AG09319 (cell line): ENCODE measurements around the gene CFTR.

Experiments used
- DNase-seq: peaks from one replicate; pipeline ENCODE4 v3.0.0-alpha.2; 2010; ENCODE audit warnings: low read depth; ENCODE audit errors: extremely low read depth
- TF ChIP-seq, protein P1 (sequence below): IDR thresholded peaks from 2 replicates; pipeline ENCODE4 v1.5.1; 2011; ENCODE audit warnings: low read depth, mild to moderate bottlenecking, inconsistent platforms, low read length, moderate library complexity

Gene CFTR

DNA sequence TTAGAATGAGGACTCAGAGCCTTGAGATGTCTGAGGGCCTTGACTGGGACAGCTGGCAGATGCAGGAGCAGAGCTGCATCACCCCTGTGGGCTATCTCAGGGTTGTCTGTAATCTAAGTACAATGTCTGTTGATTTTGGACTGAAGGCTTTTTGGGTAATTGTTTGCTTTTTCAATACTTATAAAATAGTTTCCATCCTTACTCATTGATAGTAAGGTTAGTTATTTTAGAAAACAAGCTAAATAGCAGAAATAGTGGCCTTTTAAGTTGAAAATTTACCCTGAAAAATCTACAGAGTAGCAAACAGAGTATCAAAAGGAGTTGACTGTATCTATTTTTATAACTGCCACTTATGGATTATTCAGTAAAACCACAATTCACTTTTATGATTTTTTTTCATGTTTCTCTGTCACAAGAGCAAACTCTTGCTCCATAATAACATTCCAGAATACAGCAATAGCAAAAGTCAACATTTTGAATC lies 179.7 kb downstream of the CFTR start:
- TF ChIP-seq, protein P1, sequence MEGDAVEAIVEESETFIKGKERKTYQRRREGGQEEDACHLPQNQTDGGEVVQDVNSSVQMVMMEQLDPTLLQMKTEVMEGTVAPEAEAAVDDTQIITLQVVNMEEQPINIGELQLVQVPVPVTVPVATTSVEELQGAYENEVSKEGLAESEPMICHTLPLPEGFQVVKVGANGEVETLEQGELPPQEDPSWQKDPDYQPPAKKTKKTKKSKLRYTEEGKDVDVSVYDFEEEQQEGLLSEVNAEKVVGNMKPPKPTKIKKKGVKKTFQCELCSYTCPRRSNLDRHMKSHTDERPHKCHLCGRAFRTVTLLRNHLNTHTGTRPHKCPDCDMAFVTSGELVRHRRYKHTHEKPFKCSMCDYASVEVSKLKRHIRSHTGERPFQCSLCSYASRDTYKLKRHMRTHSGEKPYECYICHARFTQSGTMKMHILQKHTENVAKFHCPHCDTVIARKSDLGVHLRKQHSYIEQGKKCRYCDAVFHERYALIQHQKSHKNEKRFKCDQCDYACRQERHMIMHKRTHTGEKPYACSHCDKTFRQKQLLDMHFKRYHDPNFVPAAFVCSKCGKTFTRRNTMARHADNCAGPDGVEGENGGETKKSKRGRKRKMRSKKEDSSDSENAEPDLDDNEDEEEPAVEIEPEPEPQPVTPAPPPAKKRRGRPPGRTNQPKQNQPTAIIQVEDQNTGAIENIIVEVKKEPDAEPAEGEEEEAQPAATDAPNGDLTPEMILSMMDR: no peak
- DNase-seq: no peak

DNA sequence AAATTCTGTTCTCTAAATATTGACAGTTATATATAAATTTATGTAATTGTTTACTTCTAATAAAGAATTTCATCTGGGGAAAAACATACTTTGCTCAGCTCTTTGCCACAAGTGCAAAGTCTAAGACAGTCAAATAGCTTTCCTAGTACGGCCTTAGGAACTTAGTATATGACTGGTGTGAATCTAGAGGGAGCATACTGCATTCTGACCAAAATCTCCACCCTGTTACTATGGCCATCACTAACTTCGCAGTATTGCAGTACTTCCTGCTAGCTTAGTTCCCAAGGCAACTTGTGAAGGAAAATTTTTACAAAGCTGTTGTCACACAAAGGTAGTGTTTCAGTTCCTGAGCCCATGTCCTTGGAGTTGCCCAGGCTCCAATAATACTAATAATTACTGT lies 181.5 kb downstream of the CFTR start:
- TF ChIP-seq, protein P1: no peak
- DNase-seq: no peak

DNA sequence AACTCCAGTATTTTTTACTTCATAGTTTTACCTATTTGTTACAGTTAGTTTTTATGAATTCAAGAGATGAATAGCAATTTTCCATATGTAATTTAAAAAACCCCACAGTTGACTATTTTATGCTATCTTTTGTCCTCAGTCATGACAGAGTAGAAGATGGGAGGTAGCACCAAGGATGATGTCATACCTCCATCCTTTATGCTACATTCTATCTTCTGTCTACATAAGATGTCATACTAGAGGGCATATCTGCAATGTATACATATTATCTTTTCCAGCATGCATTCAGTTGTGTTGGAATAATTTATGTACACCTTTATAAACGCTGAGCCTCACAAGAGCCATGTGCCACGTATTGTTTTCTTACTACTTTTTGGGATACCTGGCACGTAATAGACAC lies 184.2 kb downstream of the CFTR start:
- TF ChIP-seq, protein P1: no peak
- no peak for DNase-seq

DNA sequence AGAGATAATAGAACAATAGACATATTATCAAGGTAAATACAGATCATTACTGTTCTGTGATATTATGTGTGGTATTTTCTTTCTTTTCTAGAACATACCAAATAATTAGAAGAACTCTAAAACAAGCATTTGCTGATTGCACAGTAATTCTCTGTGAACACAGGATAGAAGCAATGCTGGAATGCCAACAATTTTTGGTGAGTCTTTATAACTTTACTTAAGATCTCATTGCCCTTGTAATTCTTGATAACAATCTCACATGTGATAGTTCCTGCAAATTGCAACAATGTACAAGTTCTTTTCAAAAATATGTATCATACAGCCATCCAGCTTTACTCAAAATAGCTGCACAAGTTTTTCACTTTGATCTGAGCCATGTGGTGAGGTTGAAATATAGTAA lies 185.5 kb downstream of the CFTR start:
- TF ChIP-seq, protein P1: no peak
- DNase-seq: no peak

- no peak for DNase-seq
- TF ChIP-seq, protein P1: no peak
Observed at GRCh38 chr7:117666031-117666430, 186.2 kb downstream of the CFTR start.

- TF ChIP-seq, protein P1: no peak
- no peak for DNase-seq
Observed at GRCh38 chr7:117666689-117667088, 186.9 kb downstream of the CFTR start.

DNA sequence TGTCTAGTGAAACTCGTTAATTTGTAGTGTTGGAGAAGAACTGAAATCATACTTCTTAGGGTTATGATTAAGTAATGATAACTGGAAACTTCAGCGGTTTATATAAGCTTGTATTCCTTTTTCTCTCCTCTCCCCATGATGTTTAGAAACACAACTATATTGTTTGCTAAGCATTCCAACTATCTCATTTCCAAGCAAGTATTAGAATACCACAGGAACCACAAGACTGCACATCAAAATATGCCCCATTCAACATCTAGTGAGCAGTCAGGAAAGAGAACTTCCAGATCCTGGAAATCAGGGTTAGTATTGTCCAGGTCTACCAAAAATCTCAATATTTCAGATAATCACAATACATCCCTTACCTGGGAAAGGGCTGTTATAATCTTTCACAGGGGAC lies 187.6 kb downstream of the CFTR start:
- TF ChIP-seq, protein P1: no peak
- no peak for DNase-seq
